Glutamatergic neuron (in vitro differentiated cells): ENCODE measurements around the gene TSNAX. TPM values are rescaled to one million over a fixed set of nuclear protein-coding genes. Genes with fewer than 3 reads are reported as not detected.

ENCODE experiments used
- DNase-seq: peaks from one replicate; pipeline ENCODE4 v3.0.0; 2022
- H3K27ac Mint-ChIP-seq: one replicate; pipeline ENCODE4 v1.8.0; 2020; ENCODE audit warnings: mild to moderate bottlenecking, mixed read lengths, inconsistent platforms; ENCODE audit not compliant: unreplicated experiment
- H3K27me3 Mint-ChIP-seq: one replicate; pipeline ENCODE4 v1.8.0; 2020; ENCODE audit warnings: mild to moderate bottlenecking, moderate library complexity, mixed read lengths, inconsistent platforms; ENCODE audit not compliant: unreplicated experiment
- H3K36me3 Mint-ChIP-seq: one replicate; pipeline ENCODE4 v1.8.0; 2020; ENCODE audit warnings: mild to moderate bottlenecking, mixed read lengths, inconsistent platforms; ENCODE audit not compliant: unreplicated experiment
- H3K4me1 Mint-ChIP-seq: one replicate; pipeline ENCODE4 v1.8.0; 2020; ENCODE audit warnings: mild to moderate bottlenecking, low read depth, mixed read lengths, inconsistent platforms; ENCODE audit not compliant: unreplicated experiment
- H3K4me3 Mint-ChIP-seq: one replicate; pipeline ENCODE4 v1.8.0; 2020; ENCODE audit warnings: mild to moderate bottlenecking, mixed read lengths, inconsistent platforms; ENCODE audit not compliant: unreplicated experiment
- H3K9me3 Mint-ChIP-seq: one replicate; pipeline ENCODE4 v1.8.0; 2020; ENCODE audit warnings: mild to moderate bottlenecking, moderate library complexity, mixed read lengths, inconsistent platforms; ENCODE audit not compliant: unreplicated experiment
- CTCF ChIP-seq: fragments of 200-600 bp; sonication (generic); IDR thresholded peaks from one replicate; pipeline ENCODE4 v1.5.0; 2021; ENCODE audit not compliant: partially characterized antibody, unreplicated experiment
- long read RNA-seq: library from polyadenylated mRNA; unstranded; transcript quantifications from one replicate; pipeline ENCODE4 v2.0.0, GENCODE V29; 2020; ENCODE audit not compliant: unreplicated experiment
- total RNA-seq: library from RNA; stranded (reverse); fragmentation: NEBNext Ultra II Directional; extraction: Animal tissue kit (Norgen Biotek cat#: 25700); gene quantifications from one replicate; pipeline ENCODE4 v1.2.1, GENCODE V29; 2021; ENCODE audit not compliant: unreplicated experiment

TSNAX gene
- 41.1 TPM for total RNA-seq
- long read RNA-seq, transcript TSNAX-201 (6 exons, 2,650 nt): major isoform, 22 of 25 reads
- long read RNA-seq, partial matches to known transcripts: 1 of 25 reads
- long read RNA-seq, other reads (novel, unspliced or antisense): 2 of 25 reads

GRCh38 chr1:231528172-231529029 is at the start of gene TSNAX:
Gene TSNAX, plus strand, starts transcription at chr1:231528669. Its CDS starts 142 bp downstream, at chr1:231528811.
- Mint-ChIP-seq H3K4me3 (peak within 1 kb of the TSS; percentile 98), H3K36me3 (no peaks in the 10 kb centered on the region), H3K9me3 (peaks cover 3% of the 10 kb centered on the region), H3K4me1 (peaks cover 6% of the 10 kb centered on the region), H3K27me3 (no peaks in the 10 kb centered on the region), H3K27ac (peak within 1 kb of the TSS; percentile 99)
- peak; percentile 91 for DNase-seq
- no peak for TF ChIP-seq CTCF

- Mint-ChIP-seq H3K36me3 (no peaks in the 10 kb centered on the region), H3K4me3 (no peak overlapping the region), H3K4me1 (no peaks in the 10 kb centered on the region), H3K9me3 (no peaks in the 10 kb centered on the region), H3K27me3 (no peaks in the 10 kb centered on the region), H3K27ac (no peak overlapping the region)
- no peak for TF ChIP-seq CTCF
- DNase-seq: no peak
Measured at GRCh38 chr1:231478811-231479210, 49.7 kb upstream of the TSNAX start.

- Mint-ChIP-seq H3K27ac (no peak overlapping the region), H3K36me3 (no peaks in the 10 kb centered on the region), H3K4me1 (no peaks in the 10 kb centered on the region), H3K9me3 (no peaks in the 10 kb centered on the region), H3K27me3 (no peaks in the 10 kb centered on the region), H3K4me3 (no peak overlapping the region)
- no peak for TF ChIP-seq CTCF
- no peak for DNase-seq
Measured at GRCh38 chr1:231480008-231480407, 48.5 kb upstream of the TSNAX start.

GRCh38 chr1:231481289-231481688 is 47.2 kb upstream of the TSNAX start:
- no peak overlapping the region for H3K27ac Mint-ChIP-seq
- no peak overlapping the region for H3K4me3 Mint-ChIP-seq
- H3K4me1 Mint-ChIP-seq: no peaks in the 10 kb centered on the region
- no peak for TF ChIP-seq CTCF
- no peaks in the 10 kb centered on the region for H3K9me3 Mint-ChIP-seq
- H3K36me3 Mint-ChIP-seq: no peaks in the 10 kb centered on the region
- H3K27me3 Mint-ChIP-seq: no peaks in the 10 kb centered on the region
- DNase-seq: no peak
